Inflammatory macrophage treated with lipopolysaccharide for 1 hour (primary cell): ENCODE measurements around the gene NBEAL2.

Experiments
- DNase-seq, 2 donors: peaks; one replicate each; pipeline ENCODE4 v3.0.0-alpha.2; 2020 to 2022

The NBEAL2 gene

GRCh38 chr3:47047069-47047468, 67.6 kb downstream of the NBEAL2 start:
- DNase-seq, result no peak

- DNase-seq, result no peak
Measured at GRCh38 chr3:47047673-47048072, 68.2 kb downstream of the NBEAL2 start.

- DNase-seq, result no peak
Measured at GRCh38 chr3:47054412-47054811, 74.9 kb downstream of the NBEAL2 start.

- DNase-seq, result no peak
Measured at GRCh38 chr3:47056705-47057104, 77.2 kb downstream of the NBEAL2 start.

GRCh38 chr3:47057212-47057671, 77.8 kb downstream of the NBEAL2 start:
- no peak for DNase-seq
